ENCODE measurements around the gene CFAP70. TPM values are rescaled to one million over a fixed set of nuclear protein-coding genes. Genes with fewer than 3 reads are reported as not detected.
"Not testable (repeated sequence)": the region's sequence is repeated elsewhere in the genome, so short reads cannot be mapped to it uniquely, and the experiment has no call there.

CFAP70 gene
- total RNA-seq, 6 donors from 2014 or later: 1.2 to 54.1 (median 8.6) TPM

- ATAC-seq (ENCODE audit: low FRiP score in 2 of 2) (no peak), DNase-seq (no peak)
- no peak overlapping the region for H3K27ac ChIP-seq
- WGBS, 2 donors: 86 to 92% methylated on average over 8 of the region's 8 CpGs
- no peaks in the 10 kb centered on the region for H3K27me3 ChIP-seq
- TF ChIP-seq POLR2AphosphoS5 (IDR thresholded peaks at IDR 0.05): no peak
- TF ChIP-seq EP300 (IDR thresholded peaks at IDR 0.05): no peak
- no peak for TF ChIP-seq POLR2A (IDR thresholded peaks at IDR 0.05)
- TF ChIP-seq CTCF (IDR thresholded peaks at IDR 0.05): no peak
- no peak overlapping the region for H3K4me3 ChIP-seq
- no peaks in the 10 kb centered on the region for H3K9me3 ChIP-seq
- H3K4me1 ChIP-seq: no peaks in the 10 kb centered on the region
- H3K36me3 ChIP-seq: peaks cover 0 to 7% (median 0%) of the 10 kb centered on the region in 4 donors
These were observed 19.8 kb downstream of the CFAP70 start for GRCh38 chr10:73338801-73339368.

- DNase-seq (no peak), ATAC-seq (ENCODE audit: low FRiP score in 2 of 2) (no peak)
- Histone ChIP-seq H3K4me1 (no peaks in the 10 kb centered on the region), H3K4me3 (no peak overlapping the region), H3K27me3 (no peaks in the 10 kb centered on the region), H3K36me3 (no peaks in the 10 kb centered on the region), H3K9me3 (no peaks in the 10 kb centered on the region), H3K27ac (no peak overlapping the region)
- no peak for TF ChIP-seq POLR2AphosphoS5 (IDR thresholded peaks at IDR 0.05)
- WGBS, 2 donors: 97 to 100% methylated on average over 1 of the region's 1 CpG
These were observed 25.5 kb downstream of the CFAP70 start for GRCh38 chr10:73333202-73333601.

- Histone ChIP-seq H3K4me3 (no peak overlapping the region), H3K4me1 (no peaks in the 10 kb centered on the region), H3K9me3 (no peaks in the 10 kb centered on the region), H3K36me3 (no peaks in the 10 kb centered on the region), H3K27me3 (no peaks in the 10 kb centered on the region), H3K27ac (no peak overlapping the region)
- TF ChIP-seq EP300 (IDR thresholded peaks at IDR 0.05) (no peak), CTCF (IDR thresholded peaks at IDR 0.05) (no peak), POLR2AphosphoS5 (IDR thresholded peaks at IDR 0.05) (no peak), POLR2A (IDR thresholded peaks at IDR 0.05) (no peak)
- ATAC-seq (ENCODE audit: low FRiP score in 2 of 2): no peak
- 65 to 75% methylated on average over 2 of the region's 2 CpGs for WGBS, 2 donors
- DNase-seq: no peak
These were observed 26.3 kb downstream of the CFAP70 start for GRCh38 chr10:73332379-73332778.

GRCh38 chr10:73328523-73328922 lies 30.1 kb downstream of the CFAP70 start:
- not testable (repeated sequence) for DNase-seq; H3K27me3 ChIP-seq; H3K9me3 ChIP-seq; H3K4me3 ChIP-seq; H3K36me3 ChIP-seq; H3K27ac ChIP-seq; H3K4me1 ChIP-seq; ATAC-seq (ENCODE audit: low FRiP score in 2 of 2)
- WGBS, 2 donors: no CpG with 5 or more reads among the region's 1 CpG

GRCh38 chr10:73325290-73325689 lies 33.4 kb downstream of the CFAP70 start:
- DNase-seq: not testable (repeated sequence)

GRCh38 chr10:73323582-73323981 lies 35.1 kb downstream of the CFAP70 start:
- H3K4me3 ChIP-seq; H3K9me3 ChIP-seq; H3K27ac ChIP-seq; H3K36me3 ChIP-seq; ATAC-seq (ENCODE audit: low FRiP score in 2 of 2); H3K27me3 ChIP-seq; H3K4me1 ChIP-seq; DNase-seq: not testable (repeated sequence)
- 96 to 100% methylated on average over 5 of the region's 5 CpGs for WGBS, 2 donors

More at GRCh38 chr10:73325290-73325689, 33.4 kb downstream of the CFAP70 start:
- H3K9me3 ChIP-seq; H3K4me1 ChIP-seq; ATAC-seq (ENCODE audit: low FRiP score in 2 of 2); H3K27ac ChIP-seq; H3K27me3 ChIP-seq; H3K36me3 ChIP-seq; H3K4me3 ChIP-seq: not testable (repeated sequence)
- WGBS, 2 donors: 71 to 88% methylated on average over 2 to 4 of the region's 4 CpGs

GRCh38 chr10:73310475-73310874 lies 48.2 kb downstream of the CFAP70 start:
- H3K9me3 ChIP-seq: peaks cover 0 to 16% (median 12%) of the 10 kb centered on the region in 4 donors
- no peak overlapping the region for H3K27ac ChIP-seq
- H3K27me3 ChIP-seq: no peaks in the 10 kb centered on the region
- DNase-seq: no peak
- no peak for ATAC-seq (ENCODE audit: low FRiP score in 2 of 2)
- H3K4me3 ChIP-seq: no peak overlapping the region
- no peak for TF ChIP-seq CTCF (IDR thresholded peaks at IDR 0.05)
- no peak for TF ChIP-seq EP300 (IDR thresholded peaks at IDR 0.05)
- TF ChIP-seq POLR2AphosphoS5 (IDR thresholded peaks at IDR 0.05): no peak
- TF ChIP-seq POLR2A (IDR thresholded peaks at IDR 0.05): no peak
- no peaks in the 10 kb centered on the region for H3K4me1 ChIP-seq
- H3K36me3 ChIP-seq: no peaks in the 10 kb centered on the region
